CD4-positive, alpha-beta T cell treated with Interleukin-10 for 1 hour (primary cell): ENCODE data around the gene GIT1.
A peak's percentile ranks its signal among the peaks of the same experiment; 100 is the strongest.

Source experiments
- DNase-seq: peaks from one replicate; pipeline ENCODE4 v3.0.0-alpha.2; 2020

The GIT1 gene

GRCh38 chr17:29592850-29593551 is 3.6 kb upstream of the GIT1 start, which contains the start of gene ANKRD13B:
Gene ANKRD13B (plus strand): TSS chr17:29593132. CDS start chr17:29593622, 490 bp downstream.
- peak; percentile 40 for DNase-seq

- DNase-seq = peak; percentile 81
These were observed 2.5 kb upstream of the GIT1 start for GRCh38 chr17:29591737-29592608.

- DNase-seq = peak; percentile 28
These were observed 1.8 kb upstream of the GIT1 start for GRCh38 chr17:29591146-29591736.

GRCh38 chr17:29590411-29591145 is 1.1 kb upstream of the GIT1 start:
- peak; percentile 26 for DNase-seq

- DNase-seq = peak; percentile 56
These were observed 661 bp downstream of the GIT1 start for GRCh38 chr17:29588562-29589411.

- no peak for DNase-seq
These were observed 1.4 kb downstream of the GIT1 start for GRCh38 chr17:29588017-29588561.

- no peak for DNase-seq
These were observed 1.9 kb downstream of the GIT1 start for GRCh38 chr17:29587591-29587990.

GRCh38 chr17:29586676-29587469 is 2.6 kb downstream of the GIT1 start:
- DNase-seq = no peak

- DNase-seq = peak; percentile 55
These were observed 4.2 kb downstream of the GIT1 start for GRCh38 chr17:29585080-29585751.

GRCh38 chr17:29584452-29585079 is 4.9 kb downstream of the GIT1 start:
- DNase-seq = no peak

GRCh38 chr17:29583324-29584248 is 5.9 kb downstream of the GIT1 start:
- DNase-seq = no peak

- no peak for DNase-seq
These were observed 6.7 kb downstream of the GIT1 start for GRCh38 chr17:29582772-29583171.

GRCh38 chr17:29582254-29582765 is 7.1 kb downstream of the GIT1 start:
- DNase-seq = no peak

- no peak for DNase-seq
These were observed 7.7 kb downstream of the GIT1 start for GRCh38 chr17:29581583-29582253.

GRCh38 chr17:29579866-29580771 is 9.3 kb downstream of the GIT1 start:
- DNase-seq = peak; percentile 92
